Measurements from ENCODE around the gene LY6G6C.

GRCh38 chr6:31686483-31686882 lies 35.1 kb downstream of the LY6G6C start:
- no peak for TF ChIP-seq POLR2A (IDR thresholded peaks at IDR 0.05)
- no peak for TF ChIP-seq CTCF (IDR thresholded peaks at IDR 0.05)
- no peak for TF ChIP-seq POLR2AphosphoS5 (IDR thresholded peaks at IDR 0.05)

All from gastroesophageal sphincter (tissue), 3 donors.